ENCODE data around the gene SPRTN.

Gene SPRTN

GRCh38 chr1:231376875-231377549 lies 38.9 kb downstream of the SPRTN start:
- peak in 1 of 2 experiments; percentile 11 for DNase-seq (ENCODE audit: low read depth in 2 of 2)

GRCh38 chr1:231381729-231382128 lies 43.6 kb downstream of the SPRTN start:
- DNase-seq (ENCODE audit: low read depth in 2 of 2), result no peak

GRCh38 chr1:231382426-231382825 lies 44.3 kb downstream of the SPRTN start:
- no peak for DNase-seq (ENCODE audit: low read depth in 2 of 2)

- no peak for DNase-seq (ENCODE audit: low read depth in 2 of 2)
Measured at GRCh38 chr1:231383159-231383860, 45.2 kb downstream of the SPRTN start.

- DNase-seq (ENCODE audit: low read depth in 2 of 2), result no peak
Measured at GRCh38 chr1:231384696-231385415, 46.8 kb downstream of the SPRTN start.

- no peak for DNase-seq (ENCODE audit: low read depth in 2 of 2)
Measured at GRCh38 chr1:231385416-231385748, 47.3 kb downstream of the SPRTN start.

GRCh38 chr1:231386466-231386865 lies 48.4 kb downstream of the SPRTN start:
- DNase-seq (ENCODE audit: low read depth in 2 of 2), result no peak

- DNase-seq (ENCODE audit: low read depth in 2 of 2), result no peak
Measured at GRCh38 chr1:231387770-231388669, 49.9 kb downstream of the SPRTN start.

GRCh38 chr1:231390071-231390470 lies 52.0 kb downstream of the SPRTN start:
- no peak for DNase-seq (ENCODE audit: low read depth in 2 of 2)

- DNase-seq (ENCODE audit: low read depth in 2 of 2), result no peak
Measured at GRCh38 chr1:231392389-231393131, 54.5 kb downstream of the SPRTN start.

GRCh38 chr1:231393668-231394067 lies 55.6 kb downstream of the SPRTN start:
- no peak for DNase-seq (ENCODE audit: low read depth in 2 of 2)

- DNase-seq (ENCODE audit: low read depth in 2 of 2), result no peak
Measured at GRCh38 chr1:231395076-231395997, 57.2 kb downstream of the SPRTN start.

GRCh38 chr1:231395998-231396390 lies 57.9 kb downstream of the SPRTN start:
- DNase-seq (ENCODE audit: low read depth in 2 of 2), result no peak

- no peak for DNase-seq (ENCODE audit: low read depth in 2 of 2)
Measured at GRCh38 chr1:231396643-231397042, 58.5 kb downstream of the SPRTN start.

GRCh38 chr1:231397886-231398671 lies 60.0 kb downstream of the SPRTN start:
- DNase-seq (ENCODE audit: low read depth in 2 of 2), result no peak

- no peak for DNase-seq (ENCODE audit: low read depth in 2 of 2)
Measured at GRCh38 chr1:231401478-231401877, 63.4 kb downstream of the SPRTN start.

- no peak for DNase-seq (ENCODE audit: low read depth in 2 of 2)
Measured at GRCh38 chr1:231404318-231404717, 66.2 kb downstream of the SPRTN start.

Data from stimulated activated CD4-positive, alpha-beta T cell treated with anti-CD3 and anti-CD28 coated beads, Interleukin-12 subunit alpha, Interleukin-12 subunit beta, amount 100 ng/mL, for 24 hours (primary cell).